Adrenal gland (tissue), 5 donors: ENCODE measurements around the gene NEK5.

Experiments
- CTCF ChIP-seq, 6 experiments: fragments of 450-650 bp in 4 of 6; fragments of 200-600 bp in 2 of 6; sonication (generic) in 1 of 6; IDR thresholded peaks; 1 replicate in 5 of 6; 2 replicates in 1 of 6; pipeline versions ENCODE4 v1.5.1 to v1.8.0; 2016 to 2021; ENCODE audit warnings: antibody characterized with exemption in 6 of 6, mild to moderate bottlenecking in 2 of 6, moderate library complexity in 1 of 6
- POLR2A ChIP-seq, 2 donors: fragments of 450-650 bp; IDR thresholded peaks; one replicate each; pipeline ENCODE4 v1.6.1; 2017; ENCODE audit warnings: antibody characterized with exemption in 2 of 2, mild to moderate bottlenecking in 2 of 2, moderate library complexity in 1 of 2
- donor health status: DM: no; HTN: no; CAD: no.

GRCh38 chr13:52103386-52103785 lies 25.5 kb downstream of the NEK5 start:
- no peak for TF ChIP-seq POLR2A (IDR thresholded peaks at IDR 0.05)
- no peak for TF ChIP-seq CTCF (IDR thresholded peaks at IDR 0.05)
